PC-3 (cell line): ENCODE results near the gene MLST8. TPM values are rescaled to one million over a fixed set of nuclear protein-coding genes. Genes with fewer than 3 reads are reported as not detected.

Source experiments
- ATAC-seq: fragments of 200-7000 bp; cut with Tn5 transposase; 2 replicates; pipeline ENCODE4 v1.9.1; 2020; ENCODE audit warnings: mild to moderate bottlenecking, moderate library complexity
- BruUV-seq: library from RNA; stranded (reverse); fragments of 400-500 nt; replicated peaks from 2 replicates; lab custom pipeline; 2021; lab: Mats Ljungman, UMichigan
- CTCF ChIA-PET: fragments of 300-600 bp; sonication (Branson Sonifier 250); formaldehyde crosslinking; loops from one replicate; lab custom pipeline; 2022; ENCODE audit warnings: antibody characterized with exemption; lab: Charles Lee
- POLR2A ChIA-PET: fragments of 300-600 bp; sonication (Branson Sonifier 250); formaldehyde crosslinking; loops from one replicate; lab custom pipeline; 2022; ENCODE audit warnings: antibody characterized with exemption; ENCODE audit not compliant: unreplicated experiment; lab: Charles Lee
- DNase-seq: peaks from one replicate; pipeline ENCODE4 v3.0.0-alpha.2; 2015
- H2AFZ ChIP-seq: fragments of 300-600 bp; sonication (generic); 2 replicates; pipeline ENCODE4 v1.6.0; 2016; ENCODE audit warnings: antibody characterized with exemption, low read length
- H3F3A ChIP-seq: fragments of 300-600 bp; sonication (generic); one replicate; pipeline ENCODE4 v1.6.0; 2017; ENCODE audit warnings: antibody characterized with exemption, low read length, control low read depth, mild to moderate bottlenecking; ENCODE audit not compliant: unreplicated experiment
- H3K27ac ChIP-seq: fragments of 300-600 bp; sonication (generic); 2 replicates; pipeline ENCODE4 v1.5.1; 2016; ENCODE audit warnings: mild to moderate bottlenecking, low read length
- H3K27me3 ChIP-seq: fragments of 300-600 bp; sonication (generic); 2 replicates; pipeline ENCODE4 v1.6.1; 2016; ENCODE audit warnings: low read length, mixed read lengths
- H3K36me3 ChIP-seq: fragments of 300-600 bp; sonication (generic); 2 replicates; pipeline ENCODE4 v1.6.1; 2016; ENCODE audit warnings: low read depth, mixed run types, low read length, mixed read lengths
- H3K4me1 ChIP-seq: fragments of 300-600 bp; sonication (generic); 2 replicates; pipeline ENCODE4 v1.5.1; 2016; ENCODE audit warnings: low read length; ENCODE audit not compliant: insufficient read depth
- H3K4me2 ChIP-seq: fragments of 300-600 bp; sonication (generic); 2 replicates; pipeline ENCODE4 v1.6.0; 2016; ENCODE audit warnings: low read length
- H3K4me3 ChIP-seq: fragments of 300-600 bp; sonication (generic); 2 replicates; pipeline ENCODE4 v1.5.1; 2016; ENCODE audit warnings: mild to moderate bottlenecking, low read length, mixed read lengths
- H3K79me2 ChIP-seq: fragments of 300-600 bp; sonication (generic); 2 replicates; pipeline ENCODE4 v1.6.1; 2017; ENCODE audit warnings: low read length, mixed read lengths
- H3K9ac ChIP-seq: fragments of 300-600 bp; sonication (generic); 2 replicates; pipeline ENCODE4 v1.6.0; 2016; ENCODE audit warnings: mild to moderate bottlenecking, low read length
- H3K9me2 ChIP-seq: fragments of 300-600 bp; sonication (generic); replicated peaks from 2 replicates; pipeline ENCODE4 v1.6.1; 2016; ENCODE audit warnings: mixed run types, low read length, mixed read lengths
- H3K9me3 ChIP-seq: fragments of 300-600 bp; sonication (generic); 2 replicates; pipeline ENCODE4 v1.6.1; 2016; ENCODE audit warnings: low read length, mixed read lengths
- H4K20me1 ChIP-seq: fragments of 300-600 bp; sonication (generic); 2 replicates; pipeline ENCODE4 v1.6.1; 2016; ENCODE audit warnings: low read length, mixed read lengths
- EZH2 ChIP-seq: fragments of 300-600 bp; sonication (generic); IDR thresholded peaks from one replicate; pipeline ENCODE4 v1.6.1; 2017; ENCODE audit warnings: antibody characterized with exemption, mild to moderate bottlenecking, low read length; ENCODE audit not compliant: unreplicated experiment
- EZH2phosphoT487 ChIP-seq: fragments of 300-600 bp; sonication (generic); IDR thresholded peaks from 2 replicates; pipeline ENCODE4 v1.6.1; 2018; ENCODE audit warnings: mild to moderate bottlenecking, antibody characterized with exemption, low read length, borderline replicate concordance
- intact Hi-C: fragments of 100-400 bp; cut with micrococcal nuclease; formaldehyde crosslinking; loops from 2 replicates; pipeline ENCODE4 v1.9.0; 2023
- total RNA-seq: library from RNA; depleted of rRNA; stranded (reverse); fragments of >200 nt; gene quantifications from 2 replicates; pipeline ENCODE4 v1.2.3, GENCODE V29; 2014
- TF ChIP-seq, protein P1 (sequence below): fragments of 300-600 bp; sonication (generic); conservative IDR thresholded peaks from 2 replicates; pipeline ENCODE4 v1.5.1; 2017; ENCODE audit warnings: antibody characterized with exemption, low read depth, mild to moderate bottlenecking, low read length

Gene MLST8
- total RNA-seq, 1 experiment from 2014 or later: 63.3 TPM

DNA sequence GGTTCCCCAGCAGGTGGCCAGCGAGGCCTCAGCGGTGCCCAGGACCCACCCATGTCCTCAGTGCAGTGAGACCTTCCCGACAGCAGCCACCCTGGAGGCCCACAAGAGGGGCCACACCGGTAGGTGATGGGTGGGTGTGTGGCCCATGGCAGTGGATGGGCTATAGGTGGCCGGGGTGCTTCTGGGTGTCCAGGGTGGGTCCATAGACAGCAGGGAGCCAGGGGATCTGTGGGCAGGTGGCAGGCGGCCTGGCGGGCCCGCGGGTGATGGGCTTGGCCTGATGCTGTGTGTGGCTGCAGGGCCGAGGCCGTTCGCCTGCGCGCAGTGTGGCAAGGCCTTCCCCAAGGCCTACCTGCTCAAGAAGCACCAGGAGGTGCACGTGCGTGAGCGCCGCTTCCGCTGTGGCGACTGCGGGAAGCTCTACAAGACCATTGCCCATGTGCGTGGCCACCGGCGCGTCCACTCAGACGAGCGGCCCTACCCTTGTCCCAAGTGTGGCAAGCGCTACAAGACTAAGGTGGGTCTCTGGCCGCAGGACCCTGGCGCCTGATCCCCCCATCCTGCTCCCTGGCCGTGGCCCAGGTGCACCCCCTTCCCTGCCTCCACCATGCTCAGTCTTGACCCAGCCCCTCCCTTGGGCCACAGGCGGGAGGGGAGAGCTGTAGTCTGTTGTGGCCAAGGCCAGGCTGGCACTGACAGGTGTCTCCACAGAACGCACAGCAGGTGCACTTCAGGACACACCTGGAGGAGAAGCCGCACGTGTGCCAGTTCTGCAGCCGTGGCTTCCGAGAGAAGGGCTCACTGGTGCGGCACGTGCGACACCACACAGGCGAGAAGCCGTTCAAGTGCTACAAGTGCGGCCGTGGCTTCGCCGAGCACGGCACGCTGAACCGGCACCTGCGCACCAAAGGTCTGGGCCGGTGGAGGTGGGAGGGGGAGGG lies 28.9 kb downstream of the MLST8 start:
- H3K4me2 ChIP-seq: no peak overlapping the region
- H3K9ac ChIP-seq: no peak overlapping the region
- ATAC-seq: no peak

DNA sequence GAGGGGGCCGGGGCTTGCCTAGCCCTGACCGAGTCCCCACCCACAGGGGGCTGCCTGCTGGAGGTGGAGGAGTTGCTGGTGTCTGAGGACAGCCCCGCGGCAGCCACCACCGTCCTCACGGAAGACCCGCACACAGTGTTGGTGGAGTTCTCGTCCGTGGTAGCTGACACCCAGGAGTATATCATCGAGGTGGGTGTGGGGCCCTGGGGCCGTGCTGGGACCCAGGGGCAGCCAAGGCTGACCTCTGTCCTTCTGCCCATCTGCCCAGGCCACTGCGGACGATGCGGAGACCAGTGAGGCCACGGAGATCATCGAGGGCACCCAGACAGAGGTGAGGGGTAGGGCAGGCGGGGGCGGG lies 29.5 kb downstream of the MLST8 start:
- Histone ChIP-seq H3K9ac (no peak overlapping the region), H3K4me3 (no peak overlapping the region), H3K4me1 (no peaks in the 10 kb centered on the region), H3K9me3 (no peaks in the 10 kb centered on the region), H3F3A (no peaks in the 10 kb centered on the region), H4K20me1 (no peaks in the 10 kb centered on the region), H3K36me3 (no peaks in the 10 kb centered on the region), H3K4me2 (no peak overlapping the region), H3K79me2 (no peaks in the 10 kb centered on the region), H3K27ac (no peak overlapping the region), H3K9me2 (no peaks in the 10 kb centered on the region), H2AFZ (no peak overlapping the region), H3K27me3 (no peaks in the 10 kb centered on the region)
- intact Hi-C loops: no loop called here
- CTCF ChIA-PET: no interaction called here
- DNase-seq (no peak), ATAC-seq (no peak)
- TSS peak; percentile 9 for BruUV-seq
- POLR2A ChIA-PET: no interaction called here
- TF ChIP-seq, protein P1, sequence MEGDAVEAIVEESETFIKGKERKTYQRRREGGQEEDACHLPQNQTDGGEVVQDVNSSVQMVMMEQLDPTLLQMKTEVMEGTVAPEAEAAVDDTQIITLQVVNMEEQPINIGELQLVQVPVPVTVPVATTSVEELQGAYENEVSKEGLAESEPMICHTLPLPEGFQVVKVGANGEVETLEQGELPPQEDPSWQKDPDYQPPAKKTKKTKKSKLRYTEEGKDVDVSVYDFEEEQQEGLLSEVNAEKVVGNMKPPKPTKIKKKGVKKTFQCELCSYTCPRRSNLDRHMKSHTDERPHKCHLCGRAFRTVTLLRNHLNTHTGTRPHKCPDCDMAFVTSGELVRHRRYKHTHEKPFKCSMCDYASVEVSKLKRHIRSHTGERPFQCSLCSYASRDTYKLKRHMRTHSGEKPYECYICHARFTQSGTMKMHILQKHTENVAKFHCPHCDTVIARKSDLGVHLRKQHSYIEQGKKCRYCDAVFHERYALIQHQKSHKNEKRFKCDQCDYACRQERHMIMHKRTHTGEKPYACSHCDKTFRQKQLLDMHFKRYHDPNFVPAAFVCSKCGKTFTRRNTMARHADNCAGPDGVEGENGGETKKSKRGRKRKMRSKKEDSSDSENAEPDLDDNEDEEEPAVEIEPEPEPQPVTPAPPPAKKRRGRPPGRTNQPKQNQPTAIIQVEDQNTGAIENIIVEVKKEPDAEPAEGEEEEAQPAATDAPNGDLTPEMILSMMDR: no peak
- TF ChIP-seq EZH2phosphoT487 (no peak), EZH2 (no peak)

More for the DNA sequence above, 28.9 kb downstream of the MLST8 start:
- Histone ChIP-seq H3K36me3 (no peaks in the 10 kb centered on the region), H3K9me2 (no peaks in the 10 kb centered on the region), H3K4me1 (no peaks in the 10 kb centered on the region), H4K20me1 (no peaks in the 10 kb centered on the region), H3K27ac (no peak overlapping the region), H3K4me3 (no peak overlapping the region), H3K79me2 (no peaks in the 10 kb centered on the region), H3F3A (no peaks in the 10 kb centered on the region), H3K27me3 (no peaks in the 10 kb centered on the region), H2AFZ (no peak overlapping the region), H3K9me3 (no peaks in the 10 kb centered on the region)
- TF ChIP-seq EZH2phosphoT487: no peak
- TF ChIP-seq, protein P1: 0 out of 2 replicates have a peak, but pooled peaks have one; percentile 13
- DNase-seq: no peak
- intact Hi-C loops: no loop called here
- CTCF ChIA-PET: no interaction called here
- no TSS peak for BruUV-seq
- POLR2A ChIA-PET: no interaction called here

DNA sequence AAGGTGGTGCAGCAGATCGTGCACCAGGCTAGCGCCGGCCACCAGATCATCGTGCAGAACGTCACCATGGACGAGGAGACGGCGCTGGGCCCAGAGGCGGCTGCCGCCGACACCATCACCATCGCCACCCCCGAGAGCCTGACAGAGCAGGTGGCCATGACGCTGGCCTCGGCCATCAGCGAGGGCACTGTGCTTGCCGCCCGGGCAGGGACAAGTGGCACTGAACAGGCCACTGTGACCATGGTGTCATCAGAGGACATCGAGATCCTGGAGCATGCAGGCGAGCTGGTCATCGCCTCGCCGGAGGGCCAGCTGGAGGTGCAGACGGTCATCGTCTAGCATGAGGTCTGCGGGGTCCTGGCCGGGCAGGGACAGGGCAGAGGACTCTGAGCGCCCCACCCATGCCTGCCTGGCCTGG lies 30.0 kb downstream of the MLST8 start:
- no peaks in the 10 kb centered on the region for H3K9me3 ChIP-seq
- no peak overlapping the region for H2AFZ ChIP-seq
- CTCF ChIA-PET: no interaction called here
- no peak overlapping the region for H3K27ac ChIP-seq
- no TSS peak for BruUV-seq
- no peaks in the 10 kb centered on the region for H3K36me3 ChIP-seq
- ATAC-seq (no peak), DNase-seq (no peak)
- no peaks in the 10 kb centered on the region for H3K79me2 ChIP-seq
- TF ChIP-seq EZH2 (no peak), EZH2phosphoT487 (no peak)
- TF ChIP-seq, protein P1: no peak
- no peak overlapping the region for H3K4me2 ChIP-seq
- H3K9ac ChIP-seq: no peak overlapping the region
- no peaks in the 10 kb centered on the region for H3F3A ChIP-seq
- POLR2A ChIA-PET: interaction anchor here (0.6 kb wide), 1 partner anchor 10 kb away, joined by 3 read pairs; no protein-coding TSS in a partner anchor
- H3K4me3 ChIP-seq: no peak overlapping the region
- intact Hi-C loops: no loop called here
- H4K20me1 ChIP-seq: no peaks in the 10 kb centered on the region
- H3K9me2 ChIP-seq: no peaks in the 10 kb centered on the region
- no peaks in the 10 kb centered on the region for H3K27me3 ChIP-seq
- H3K4me1 ChIP-seq: no peaks in the 10 kb centered on the region
